ENCODE measurements around the gene ENKD1. TPM values are rescaled to one million over a fixed set of nuclear protein-coding genes. Genes with fewer than 3 reads are reported as not detected.

The ENKD1 gene
- total and polyA plus RNA-seq, 10 of the 15 experiments (the other 5 are each of a cell fraction or from before 2014, with no cell fraction given) = 0.19 to 8.1 (median 2.8) TPM

GRCh38 chr16:67654403-67654911 is 12.1 kb downstream of the ENKD1 start:
- SMC1A ChIA-PET (ENCODE audit: uncharacterized antibody, unreplicated experiment) = no interaction called here
- intact Hi-C loops (cut with micrococcal nuclease; ENCODE audit: unreplicated experiment) (no loop called here), in situ Hi-C loops (cut with MboI) (no loop called here)
- no peaks in the 10 kb centered on the region for H3K9me3 ChIP-seq (replicated peaks; ENCODE audit: control insufficient read depth, insufficient read depth, low read length)
- peaks cover 12 to 18% of the 10 kb centered on the region in 2 experiments for H3K36me3 ChIP-seq (ENCODE audit: control insufficient read depth in 2 of 2, insufficient read depth in 2 of 2, low read length in 1 of 2)
- CTCF ChIA-PET = no interaction called here
- H3K4me2 ChIP-seq (ENCODE audit: control insufficient read depth, insufficient read depth) = no peak overlapping the region
- DNase-seq (ENCODE audit: low read depth, low spot score) = no peak
- BruUV-seq (replicated peaks) = no TSS peak
- H3K4me1 ChIP-seq (ENCODE audit: control insufficient read depth, insufficient read depth, low read length) = peaks cover 10% of the 10 kb centered on the region
- H3K4me3 ChIP-seq = no peak overlapping the region
- no peak for ATAC-seq
- POLR2A ChIA-PET = no interaction called here
- H3K79me2 ChIP-seq (ENCODE audit: control insufficient read depth, insufficient read depth, low read length) = peaks cover 6% of the 10 kb centered on the region
- FAIRE-seq = no peak
- WGBS (ENCODE audit: insufficient coverage, insufficient replicate concordance, low lambda C conversion rate, missing lambda C conversion rate) = 95% methylated on average over 30 of the region's 30 CpGs
- no peak overlapping the region for H3K27ac ChIP-seq (ENCODE audit: control insufficient read depth, insufficient read depth)
- RAD21 ChIA-PET (ENCODE audit: unreplicated experiment) = no interaction called here
- TF ChIP-seq POLR2A (IDR thresholded peaks at IDR 0.05; ENCODE audit: low read depth, low read length) = 0 out of 2 replicates have a peak, but pooled peaks have one; percentile 27
- no peak for TF ChIP-seq MTA2 (IDR thresholded peaks at IDR 0.05; ENCODE audit: low read depth)
- H3K27me3 ChIP-seq (replicated peaks in 1 of 2; ENCODE audit: control insufficient read depth in 2 of 2, insufficient read depth in 2 of 2, low read length in 1 of 2) = no peaks in the 10 kb centered on the region
- no peak overlapping the region for H3K9ac ChIP-seq (ENCODE audit: control insufficient read depth, insufficient read depth, low read length)
- no peaks in the 10 kb centered on the region for H4K20me1 ChIP-seq (ENCODE audit: control insufficient read depth, insufficient read depth)
- no peak overlapping the region for H2AFZ ChIP-seq (ENCODE audit: control insufficient read depth, low read depth, low read length)

- TF ChIP-seq MXI1 (IDR thresholded peaks at IDR 0.05; ENCODE audit: low read depth, low read length) (no peak), POLR2A (IDR thresholded peaks at IDR 0.05; ENCODE audit: low read depth, low read length) (peak; percentile 27; the same call in 1 of the 2 replicates)
- Histone ChIP-seq H3K27ac (ENCODE audit: control insufficient read depth, insufficient read depth) (no peak overlapping the region), H4K20me1 (ENCODE audit: control insufficient read depth, insufficient read depth) (no peaks in the 10 kb centered on the region), H3K27me3 (replicated peaks in 1 of 2; ENCODE audit: control insufficient read depth in 2 of 2, insufficient read depth in 2 of 2, low read length in 1 of 2) (no peaks in the 10 kb centered on the region), H3K4me3 (no peak overlapping the region), H3K79me2 (ENCODE audit: control insufficient read depth, insufficient read depth, low read length) (peaks cover under 1% of the 10 kb centered on the region), H2AFZ (ENCODE audit: control insufficient read depth, low read depth, low read length) (no peak overlapping the region), H3K9ac (ENCODE audit: control insufficient read depth, insufficient read depth, low read length) (no peak overlapping the region), H3K4me1 (ENCODE audit: control insufficient read depth, insufficient read depth, low read length) (peaks cover 4% of the 10 kb centered on the region), H3K36me3 (ENCODE audit: control insufficient read depth in 2 of 2, insufficient read depth in 2 of 2, low read length in 1 of 2) (peaks cover 12 to 15% of the 10 kb centered on the region in 2 experiments), H3K9me3 (replicated peaks; ENCODE audit: control insufficient read depth, insufficient read depth, low read length) (no peaks in the 10 kb centered on the region), H3K4me2 (ENCODE audit: control insufficient read depth, insufficient read depth) (no peak overlapping the region)
- BruUV-seq (replicated peaks) = no TSS peak
- ATAC-seq (no peak), DNase-seq (ENCODE audit: low read depth, low spot score) (no peak), FAIRE-seq (no peak)
- ChIA-PET CTCF (no interaction called here), RAD21 (ENCODE audit: unreplicated experiment) (no interaction called here), POLR2A (no interaction called here), SMC1A (ENCODE audit: uncharacterized antibody, unreplicated experiment) (no interaction called here)
- 93% methylated on average over 19 of the region's 25 CpGs for WGBS (ENCODE audit: insufficient coverage, insufficient replicate concordance, low lambda C conversion rate, missing lambda C conversion rate)
- intact Hi-C loops (cut with micrococcal nuclease; ENCODE audit: unreplicated experiment) = no loop called here
- in situ Hi-C loops (cut with MboI) = no loop called here
These were observed 12.7 kb downstream of the ENKD1 start for GRCh38 chr16:67653789-67654402.

Data from GM12878 (cell line).